Peyer's patch (tissue), 4 donors: ENCODE results near the gene DHPS. TPM values are rescaled to one million over a fixed set of nuclear protein-coding genes. Genes with fewer than 3 reads are reported as not detected.
A peak's percentile ranks its signal among the peaks of the same experiment; 100 is the strongest.

ENCODE experiments used
- DNase-seq, 3 donors: peaks; one replicate each; pipeline ENCODE4 v3.0.0-alpha.2; 2017 to 2019
- H3K27ac ChIP-seq, 4 donors: fragments of 200-600 bp; sonication (generic); one replicate each; pipeline ENCODE4 v1.5.1; 2016 to 2019
- H3K27me3 ChIP-seq, 2 donors: fragments of 200-600 bp; sonication (generic); one replicate each; pipeline ENCODE4 v1.5.1; 2019
- H3K36me3 ChIP-seq, 3 donors: fragments of 200-600 bp; sonication (generic); one replicate each; pipeline ENCODE4 v1.5.1; 2016 to 2019
- H3K4me1 ChIP-seq, 4 donors: fragments of 200-600 bp; sonication (generic); one replicate each; pipeline ENCODE4 v1.5.1; 2016 to 2019
- H3K4me3 ChIP-seq, 4 donors: fragments of 200-600 bp; sonication (generic); 1 replicate in 3 of 4; 2 replicates in 1 of 4; pipeline ENCODE4 v1.5.1; 2016 to 2019; ENCODE audit warnings: mild to moderate bottlenecking in 1 of 4
- H3K9me3 ChIP-seq, 4 donors: fragments of 200-600 bp; sonication (generic); one replicate each; pipeline ENCODE4 v1.5.1; 2016 to 2019; ENCODE audit warnings: mild to moderate bottlenecking in 1 of 4
- CTCF ChIP-seq, 6 experiments: fragments of 450-650 bp in 4 of 6; fragments of 200-600 bp in 2 of 6; sonication (generic) in 1 of 6; IDR thresholded peaks; one replicate each; pipeline ENCODE4 v1.5.1; 2017 to 2019; ENCODE audit warnings: antibody characterized with exemption in 6 of 6, mild to moderate bottlenecking in 3 of 6, moderate library complexity in 1 of 6
- POLR2A ChIP-seq, 2 donors: fragments of 450-650 bp; IDR thresholded peaks; one replicate each; pipeline ENCODE4 v1.5.1; 2017; ENCODE audit warnings: antibody characterized with exemption in 2 of 2, mild to moderate bottlenecking in 2 of 2, moderate library complexity in 2 of 2
- total RNA-seq, 4 donors: library from RNA; depleted of rRNA; stranded (reverse); fragments of >200 nt; gene quantifications; one replicate each; pipeline ENCODE4 v1.1.0, GENCODE V29; 2016

The DHPS gene
- total RNA-seq, 4 donors from 2014 or later = 76.4 to 215 (median 150) TPM

GRCh38 chr19:12723641-12724426 is 42.2 kb upstream of the DHPS start, which contains the start of gene TNPO2:
TNPO2 (minus strand) TSS chr19:12723932; CDS start chr19:12720977, 2,955 bp downstream.
- DNase-seq = peak; percentile 57 to 79 (median 66)
- Histone ChIP-seq H3K4me1 (peaks cover 0 to 29% (median 11%) of the 10 kb centered on the region in 4 donors), H3K9me3 (no peaks in the 10 kb centered on the region), H3K4me3 (peak within 1 kb of the TSS; percentile 59 to 97 (median 92)), H3K27me3 (no peaks in the 10 kb centered on the region), H3K27ac (peak within 1 kb of the TSS; percentile 76 to 94 (median 92)), H3K36me3 (peaks cover 0 to 16% (median 0%) of the 10 kb centered on the region in 3 donors)
- TF ChIP-seq CTCF (IDR thresholded peaks at IDR 0.05) (no peak), POLR2A (IDR thresholded peaks at IDR 0.05) (no peak)

- Histone ChIP-seq H3K27ac (peak overlapping the region; percentile 76 to 94 (median 92)), H3K4me3 (peak overlapping the region; percentile 59 to 97 (median 92)), H3K4me1 (peaks cover 0 to 29% (median 11%) of the 10 kb centered on the region in 4 donors), H3K9me3 (no peaks in the 10 kb centered on the region), H3K27me3 (no peaks in the 10 kb centered on the region), H3K36me3 (peaks cover 0 to 16% (median 0%) of the 10 kb centered on the region in 3 donors)
- TF ChIP-seq POLR2A (IDR thresholded peaks at IDR 0.05) = no peak
- TF ChIP-seq CTCF (IDR thresholded peaks at IDR 0.05) = no peak
- no peak for DNase-seq
Measured at GRCh38 chr19:12723381-12723640, 41.6 kb upstream of the DHPS start.

GRCh38 chr19:12722566-12723380 is 41.1 kb upstream of the DHPS start:
- H3K27me3 ChIP-seq = no peaks in the 10 kb centered on the region
- peak overlapping the region; percentile 76 to 94 (median 92) for H3K27ac ChIP-seq
- DNase-seq = peak; percentile 93 to 99 (median 97)
- no peaks in the 10 kb centered on the region for H3K9me3 ChIP-seq
- H3K36me3 ChIP-seq = peaks cover 0 to 14% (median 0%) of the 10 kb centered on the region in 3 donors
- H3K4me1 ChIP-seq = peaks cover 0 to 29% (median 11%) of the 10 kb centered on the region in 4 donors
- H3K4me3 ChIP-seq = peak overlapping the region; percentile 89 to 97 (median 92)
- TF ChIP-seq CTCF (IDR thresholded peaks at IDR 0.05) (peak in 2 of 6 experiments; percentile 9 to 10), POLR2A (IDR thresholded peaks at IDR 0.05) (peak in 1 of 2 donors; percentile 39)

- Histone ChIP-seq H3K27ac (peak overlapping the region; percentile 88 to 94 (median 92)), H3K27me3 (no peaks in the 10 kb centered on the region), H3K4me3 (peak overlapping the region; percentile 89 to 97 (median 92)), H3K4me1 (peaks cover 0 to 29% (median 11%) of the 10 kb centered on the region in 4 donors), H3K9me3 (no peaks in the 10 kb centered on the region), H3K36me3 (peaks cover 0 to 17% (median 0%) of the 10 kb centered on the region in 3 donors)
- no peak for TF ChIP-seq POLR2A (IDR thresholded peaks at IDR 0.05)
- no peak for TF ChIP-seq CTCF (IDR thresholded peaks at IDR 0.05)
- peak; percentile 52 to 81 (median 75) for DNase-seq
Measured at GRCh38 chr19:12721656-12722565, 40.2 kb upstream of the DHPS start.
